LHCN-M2 (cell line): ENCODE data around the gene FAM50B. TPM values are rescaled to one million over a fixed set of nuclear protein-coding genes. Genes with fewer than 3 reads are reported as not detected.
"Not testable (repeated sequence)": the region's sequence is repeated elsewhere in the genome, so short reads cannot be mapped to it uniquely, and the experiment has no call there.

Experiments
- DNase-seq: peaks from one replicate; pipeline ENCODE4 v3.0.0-alpha.2; 2012; ENCODE audit warnings: low read depth
- total RNA-seq: library from RNA; depleted of rRNA; stranded (reverse); fragments of >200 nt; gene quantifications from 2 replicates; pipeline ENCODE4 v1.2.3, GENCODE V29; 2014

The FAM50B gene
- total RNA-seq, 1 experiment from 2014 or later = 13.6 TPM

- DNase-seq = no peak
These were observed 1.7 kb upstream of the FAM50B start for GRCh38 chr6:3847521-3847920.

DNA sequence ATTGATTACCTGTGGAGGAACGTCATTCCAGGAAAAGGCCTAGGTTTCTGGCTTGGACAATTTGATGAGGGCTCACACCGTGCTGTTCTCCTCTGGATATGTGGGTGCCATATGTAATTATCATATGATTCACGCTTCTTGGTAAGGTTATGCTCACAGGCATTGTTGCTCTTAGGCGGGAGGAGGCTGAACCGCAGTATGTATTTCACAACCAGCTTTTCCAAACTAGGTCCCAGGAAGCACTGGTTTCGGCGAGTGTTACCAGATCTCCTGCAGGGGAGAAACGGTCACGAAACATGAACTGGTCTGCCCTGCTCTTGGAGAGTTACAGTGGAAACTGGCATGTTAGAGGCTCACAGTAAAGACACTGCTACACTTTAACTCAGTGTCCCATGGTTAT is 793 bp upstream of the FAM50B start:
- peak; percentile 17 for DNase-seq

DNA sequence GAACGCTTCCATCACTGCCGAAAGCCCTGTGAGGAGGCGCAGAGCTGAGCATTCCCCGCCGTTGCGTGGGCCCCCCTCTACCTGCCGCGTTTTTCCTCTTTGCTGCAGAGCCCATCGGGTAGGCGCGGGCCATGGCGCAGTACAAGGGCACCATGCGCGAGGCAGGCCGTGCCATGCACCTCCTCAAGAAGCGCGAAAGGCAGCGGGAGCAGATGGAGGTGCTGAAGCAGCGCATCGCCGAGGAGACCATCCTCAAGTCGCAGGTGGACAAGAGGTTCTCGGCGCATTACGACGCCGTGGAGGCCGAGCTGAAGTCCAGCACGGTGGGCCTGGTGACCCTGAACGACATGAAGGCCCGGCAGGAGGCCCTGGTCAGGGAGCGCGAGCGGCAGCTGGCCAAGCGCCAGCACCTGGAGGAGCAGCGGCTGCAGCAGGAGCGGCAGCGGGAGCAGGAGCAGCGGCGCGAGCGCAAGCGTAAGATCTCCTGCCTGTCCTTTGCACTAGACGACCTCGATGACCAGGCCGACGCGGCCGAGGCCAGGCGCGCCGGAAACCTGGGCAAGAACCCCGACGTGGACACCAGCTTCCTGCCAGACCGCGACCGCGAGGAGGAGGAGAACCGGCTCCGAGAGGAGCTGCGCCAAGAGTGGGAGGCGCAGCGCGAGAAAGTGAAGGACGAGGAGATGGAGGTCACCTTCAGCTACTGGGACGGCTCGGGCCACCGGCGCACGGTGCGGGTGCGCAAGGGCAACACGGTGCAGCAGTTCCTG is 693 bp downstream of the FAM50B start:
- DNase-seq = no peak

GRCh38 chr6:3850451-3851203 is 1.5 kb downstream of the FAM50B start:
- DNase-seq = no peak

- DNase-seq = no peak
These were observed 2.7 kb downstream of the FAM50B start for GRCh38 chr6:3851839-3852238.

DNA sequence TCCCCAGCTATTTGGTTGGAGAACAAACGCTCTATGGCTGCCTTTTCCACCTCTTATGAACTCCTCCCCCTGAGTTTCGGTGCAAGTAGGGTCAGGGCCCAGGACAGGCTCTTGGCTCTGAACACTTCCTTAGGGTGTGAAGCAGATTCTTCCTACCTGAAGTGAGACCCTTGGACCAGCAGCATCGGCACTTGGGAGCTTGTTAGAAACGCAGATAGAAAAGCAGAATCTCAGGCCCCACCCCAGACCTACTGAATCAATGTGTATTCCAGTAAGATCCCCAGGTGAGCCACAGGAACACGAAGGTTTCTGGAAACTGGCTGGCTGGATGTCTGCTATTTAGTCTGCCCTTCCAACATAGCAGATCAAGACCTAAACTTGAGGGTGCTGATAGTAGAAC is 3.2 kb downstream of the FAM50B start:
- DNase-seq = no peak

DNA sequence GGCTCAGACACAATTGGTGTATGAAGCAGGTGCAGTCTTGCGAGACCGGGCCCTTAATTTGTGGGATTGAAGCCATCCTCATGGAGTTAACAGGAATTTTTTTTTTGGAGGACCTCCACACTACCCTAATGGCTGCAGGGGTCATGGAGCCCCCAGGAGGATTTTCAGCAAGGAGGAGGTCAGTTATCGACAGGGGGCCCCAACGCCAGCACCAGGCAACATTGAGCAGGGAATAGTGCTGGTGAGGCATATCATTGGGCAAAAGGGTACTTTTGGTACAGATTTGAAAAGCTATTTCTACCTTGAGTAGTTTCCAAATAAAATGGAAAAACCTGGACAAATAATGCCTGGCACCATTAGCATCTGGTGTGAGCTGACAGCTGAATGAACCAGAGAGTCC is 6.7 kb downstream of the FAM50B start:
- no peak for DNase-seq

- no peak for DNase-seq
These were observed 7.4 kb downstream of the FAM50B start for GRCh38 chr6:3856576-3856975.

GRCh38 chr6:3857468-3858456 is 8.6 kb downstream of the FAM50B start:
- DNase-seq = no peak

- DNase-seq = no peak
These were observed 10.8 kb downstream of the FAM50B start for GRCh38 chr6:3859878-3860552.

GRCh38 chr6:3861424-3861823 is 12.3 kb downstream of the FAM50B start:
- no peak for DNase-seq

DNA sequence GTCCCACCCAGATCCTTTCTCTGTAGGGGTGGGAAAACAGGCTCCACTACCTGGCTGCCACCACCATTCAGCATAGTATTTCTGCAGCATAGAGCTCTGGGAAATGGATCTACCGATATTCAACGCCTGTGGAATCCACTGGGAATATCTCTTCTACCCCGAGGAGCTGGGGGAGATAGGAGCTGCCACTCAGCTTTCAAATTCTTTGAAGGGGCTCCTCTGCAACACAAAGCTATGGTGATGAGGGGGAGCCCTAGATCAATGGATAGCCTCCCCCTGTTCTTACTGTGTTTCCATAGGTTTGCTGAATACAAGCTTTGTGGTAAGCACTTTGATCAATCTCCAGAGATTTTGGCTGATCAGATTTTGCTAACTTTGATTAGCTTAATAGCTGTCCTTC is 12.9 kb downstream of the FAM50B start:
- DNase-seq = no peak

DNA sequence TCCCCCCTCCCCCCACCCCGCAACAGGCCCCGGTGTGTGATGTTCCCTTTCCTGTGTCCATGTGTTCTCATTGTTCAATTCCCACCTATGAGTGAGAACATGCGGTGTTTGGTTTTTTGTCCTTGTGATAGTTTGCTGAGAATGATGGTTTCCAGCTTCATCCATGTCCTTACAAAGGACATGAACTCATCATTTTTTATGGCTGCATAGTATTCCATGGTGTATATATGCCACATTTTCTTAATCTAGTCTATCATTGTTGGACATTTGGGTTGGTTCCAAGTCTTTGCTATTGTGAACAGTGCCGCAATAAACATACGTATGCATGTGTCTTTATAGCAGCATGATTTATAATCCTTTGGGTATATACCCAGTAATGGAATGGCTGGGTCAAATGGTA is 14.1 kb downstream of the FAM50B start:
- DNase-seq = not testable (repeated sequence)

DNA sequence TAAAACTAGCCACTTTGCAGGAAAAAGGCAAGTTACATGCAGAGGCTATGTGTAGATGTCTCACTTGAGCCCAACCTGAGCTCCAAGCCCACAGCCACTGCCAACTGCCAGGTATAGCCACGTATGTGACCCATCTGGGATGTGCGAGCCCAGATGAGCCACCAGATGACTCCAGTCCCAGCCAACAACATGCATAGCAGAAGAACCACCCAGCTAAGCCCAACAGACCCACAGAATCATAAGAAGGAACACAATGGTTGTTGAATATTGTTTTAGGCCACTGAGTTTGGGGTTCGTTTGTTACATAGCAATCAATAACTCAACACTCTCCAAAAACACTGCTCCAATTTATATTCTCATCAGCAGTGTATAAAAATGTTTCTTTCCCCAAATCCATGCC is 16.3 kb downstream of the FAM50B start:
- DNase-seq = no peak

- no peak for DNase-seq
These were observed 18.7 kb downstream of the FAM50B start for GRCh38 chr6:3867641-3868502.

DNA sequence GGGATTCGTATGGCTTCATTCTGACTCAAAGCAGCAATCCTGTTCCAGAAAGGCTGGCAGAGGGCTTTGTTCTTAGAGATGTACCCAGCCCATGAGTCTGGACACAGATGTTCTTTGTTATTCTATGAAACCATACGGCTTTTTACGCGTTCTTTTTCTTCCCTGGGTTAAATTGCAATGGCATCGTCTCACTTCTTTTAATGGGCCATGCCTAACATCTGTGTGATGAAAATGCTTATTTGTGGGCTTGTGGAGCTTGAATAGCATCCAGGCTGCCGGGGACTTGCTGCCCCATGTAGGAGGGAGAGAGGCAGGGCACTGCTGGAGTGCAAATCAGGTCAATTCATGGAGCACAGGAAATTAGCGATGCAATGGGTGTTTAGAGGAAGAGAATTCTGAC is 19.4 kb downstream of the FAM50B start:
- peak; percentile 76 for DNase-seq

GRCh38 chr6:3869284-3869631 is 20.1 kb downstream of the FAM50B start:
- no peak for DNase-seq

DNA sequence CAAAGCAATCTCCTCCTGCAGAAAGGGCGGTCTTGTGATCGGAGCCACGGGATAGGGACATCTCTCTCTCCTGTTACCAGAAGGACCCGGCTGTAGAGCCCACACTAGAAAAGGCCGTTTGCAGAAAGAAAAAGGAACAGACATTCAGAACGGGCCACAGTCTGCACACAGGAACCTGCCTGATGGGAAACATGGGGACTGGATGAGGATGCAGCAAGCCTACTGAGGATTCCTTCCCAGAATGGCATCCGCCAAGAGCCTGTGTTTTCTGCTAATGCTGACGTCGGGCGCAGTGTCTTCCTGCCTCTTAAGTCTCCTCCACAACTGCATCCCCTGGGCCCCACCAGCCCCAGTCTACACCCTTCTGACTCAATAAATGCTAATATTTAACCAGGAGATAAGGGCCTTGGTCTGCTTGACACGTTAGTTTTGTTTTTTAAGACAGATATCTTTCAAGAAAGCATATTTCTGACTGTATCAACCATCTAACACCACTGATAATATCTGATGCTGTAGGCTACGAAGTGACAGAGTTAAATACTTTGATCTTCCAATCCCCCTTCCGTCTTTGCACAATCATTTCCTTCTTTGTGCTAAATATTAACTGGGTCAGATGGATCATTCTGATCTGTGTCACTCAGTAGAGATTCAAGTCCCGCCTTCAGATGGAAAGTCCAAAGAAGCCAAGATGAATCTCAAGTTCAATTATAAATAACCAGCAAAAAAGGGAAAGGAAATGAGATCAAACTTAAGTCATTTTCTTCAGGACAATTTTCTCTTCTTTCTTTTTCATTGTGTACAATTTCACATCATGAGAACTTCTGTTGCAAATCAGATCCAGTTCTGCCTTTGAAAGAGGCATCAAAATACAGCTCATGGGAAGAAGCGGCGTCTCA is 20.7 kb downstream of the FAM50B start:
- no peak for DNase-seq

GRCh38 chr6:3870528-3870925 is 21.4 kb downstream of the FAM50B start:
- DNase-seq = no peak
